PC-9 (cell line): ENCODE results near the gene MYD88.

Experiments used
- EZH2 ChIP-seq: fragments of 200-600 bp; sonication (generic); IDR thresholded peaks from 2 replicates; pipeline ENCODE4 v1.8.0; 2017; ENCODE audit warnings: antibody characterized with exemption, low read depth
- TF ChIP-seq, protein P1 (sequence below): fragments of 200-600 bp; sonication (generic); conservative IDR thresholded peaks from 2 replicates; pipeline ENCODE4 v1.6.1; 2017; ENCODE audit warnings: mixed run types, antibody characterized with exemption, mild to moderate bottlenecking, moderate library complexity

DNA sequence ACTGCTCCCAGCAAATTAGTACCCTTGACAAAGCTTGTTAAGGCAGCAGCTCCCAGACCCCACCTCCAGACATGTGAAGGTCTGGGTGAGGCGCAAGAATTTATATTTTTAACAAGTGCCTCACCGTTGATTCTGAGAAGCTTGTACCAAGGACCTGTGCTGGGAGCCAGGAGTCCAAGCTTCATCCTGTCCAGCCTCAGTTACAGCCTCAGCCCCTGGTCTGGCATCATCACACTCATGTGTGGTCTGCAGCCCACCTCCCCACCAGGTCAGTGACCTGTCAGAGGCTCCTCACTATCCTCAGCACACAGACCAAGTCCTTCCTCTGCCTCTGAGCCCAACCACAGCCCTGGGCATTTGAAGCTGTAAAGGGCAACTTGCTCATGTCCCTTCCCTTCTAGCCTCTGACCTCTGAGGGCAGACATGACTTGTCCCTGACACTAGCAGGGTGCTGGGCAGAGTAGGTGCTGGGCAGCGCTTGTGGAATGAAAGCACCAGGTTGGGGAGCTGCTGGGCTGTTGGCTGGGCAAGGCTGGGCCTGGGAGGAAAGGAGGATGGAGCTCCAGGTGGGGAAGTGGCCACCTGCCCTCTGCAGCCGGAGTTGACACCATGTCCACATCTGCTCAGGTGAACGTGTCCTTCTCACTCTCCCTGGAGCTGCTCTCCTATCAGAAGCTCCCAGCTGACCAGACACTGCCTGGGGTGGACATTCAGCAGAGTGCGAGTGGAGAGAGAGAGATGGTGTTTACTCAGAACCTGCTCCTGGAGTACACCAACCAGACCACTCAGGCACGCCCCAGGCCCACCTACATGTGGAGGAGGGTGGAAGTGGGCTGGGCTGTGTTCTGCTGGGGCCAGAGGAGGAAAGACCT, 18.4 kb upstream of the MYD88 start:
- TF ChIP-seq, protein P1, sequence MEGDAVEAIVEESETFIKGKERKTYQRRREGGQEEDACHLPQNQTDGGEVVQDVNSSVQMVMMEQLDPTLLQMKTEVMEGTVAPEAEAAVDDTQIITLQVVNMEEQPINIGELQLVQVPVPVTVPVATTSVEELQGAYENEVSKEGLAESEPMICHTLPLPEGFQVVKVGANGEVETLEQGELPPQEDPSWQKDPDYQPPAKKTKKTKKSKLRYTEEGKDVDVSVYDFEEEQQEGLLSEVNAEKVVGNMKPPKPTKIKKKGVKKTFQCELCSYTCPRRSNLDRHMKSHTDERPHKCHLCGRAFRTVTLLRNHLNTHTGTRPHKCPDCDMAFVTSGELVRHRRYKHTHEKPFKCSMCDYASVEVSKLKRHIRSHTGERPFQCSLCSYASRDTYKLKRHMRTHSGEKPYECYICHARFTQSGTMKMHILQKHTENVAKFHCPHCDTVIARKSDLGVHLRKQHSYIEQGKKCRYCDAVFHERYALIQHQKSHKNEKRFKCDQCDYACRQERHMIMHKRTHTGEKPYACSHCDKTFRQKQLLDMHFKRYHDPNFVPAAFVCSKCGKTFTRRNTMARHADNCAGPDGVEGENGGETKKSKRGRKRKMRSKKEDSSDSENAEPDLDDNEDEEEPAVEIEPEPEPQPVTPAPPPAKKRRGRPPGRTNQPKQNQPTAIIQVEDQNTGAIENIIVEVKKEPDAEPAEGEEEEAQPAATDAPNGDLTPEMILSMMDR: no peak
- TF ChIP-seq EZH2: no peak
